HepG2 (cell line): ENCODE measurements around the gene APRT. TPM values are rescaled to one million over a fixed set of nuclear protein-coding genes. Genes with fewer than 3 reads are reported as not detected.
A peak's percentile ranks its signal among the peaks of the same experiment; 100 is the strongest.

Experiments used
- ESRRA ChIP-seq: sonication (generic); formaldehyde crosslinking; IDR thresholded peaks from 2 replicates; pipeline ENCODE4 v1.5.1; 2020; ENCODE audit warnings: mild to moderate bottlenecking, low read depth, missing genetic modification reagents
- FOXC1 ChIP-seq: sonication (generic); formaldehyde crosslinking; IDR thresholded peaks from 2 replicates; pipeline ENCODE4 v1.8.0; 2022; ENCODE audit warnings: mild to moderate bottlenecking, missing genetic modification reagents, borderline replicate concordance
- FOXK1 ChIP-seq: sonication (generic); formaldehyde crosslinking; IDR thresholded peaks from 2 replicates; pipeline ENCODE4 v1.4.0; 2020; ENCODE audit warnings: low read depth, missing genetic modification reagents, borderline replicate concordance
- HOMEZ ChIP-seq: IDR thresholded peaks from 2 replicates; pipeline ENCODE4 v1.6.1; 2016; ENCODE audit warnings: low read depth
- KLF12 ChIP-seq: sonication (generic); formaldehyde crosslinking; IDR thresholded peaks from 2 replicates; pipeline ENCODE4 v1.4.0; 2020; ENCODE audit warnings: missing genetic modification reagents, borderline replicate concordance
- MAFK ChIP-seq, 2 experiments: IDR thresholded peaks in 1 of 2; conservative IDR thresholded peaks in 1 of 2; 2 replicates each; pipeline ENCODE4 v1.6.1; 2011; ENCODE audit warnings: improper control_type of control experiment in 2 of 2, low read length in 2 of 2
- MEF2D ChIP-seq: sonication (generic); formaldehyde crosslinking; IDR thresholded peaks from 2 replicates; pipeline ENCODE4 v1.5.1; 2020; ENCODE audit warnings: mild to moderate bottlenecking, missing genetic modification reagents
- PRDM10 ChIP-seq: sonication (generic); formaldehyde crosslinking; IDR thresholded peaks from 2 replicates; pipeline ENCODE4 v1.4.0; 2020; ENCODE audit warnings: low read depth, missing genetic modification reagents
- PREB ChIP-seq: sonication (generic); formaldehyde crosslinking; IDR thresholded peaks from 2 replicates; pipeline ENCODE4 v1.4.0; 2020; ENCODE audit warnings: missing genetic modification reagents
- SIN3B ChIP-seq: fragments of 150-350 bp; IDR thresholded peaks from 2 replicates; pipeline ENCODE4 v1.6.1; 2014; ENCODE audit warnings: low read length
- SYNCRIP ChIP-seq: fragments of 200-400 bp; formaldehyde crosslinking; IDR thresholded peaks from 2 replicates; pipeline ENCODE4 v1.6.1; 2018; ENCODE audit warnings: mild to moderate bottlenecking, low read depth, low read length; ENCODE audit not compliant: insufficient read depth
- TEAD3 ChIP-seq: optimal IDR thresholded peaks from 2 replicates; pipeline ENCODE3; 2016; ENCODE audit warnings: borderline replicate concordance
- ZFX ChIP-seq: sonication (generic); formaldehyde crosslinking; IDR thresholded peaks from 2 replicates; pipeline ENCODE4 v1.4.0; 2020; ENCODE audit warnings: mild to moderate bottlenecking, low read depth, missing genetic modification reagents, moderate library complexity
- ZNF235 ChIP-seq: sonication (generic); formaldehyde crosslinking; IDR thresholded peaks from 2 replicates; pipeline ENCODE4 v1.8.1; 2023; ENCODE audit warnings: mild to moderate bottlenecking, missing genetic modification reagents, borderline replicate concordance
- ZNF552 ChIP-seq: sonication (generic); formaldehyde crosslinking; IDR thresholded peaks from 2 replicates; pipeline ENCODE4 v1.9.0; 2022; ENCODE audit warnings: missing genetic modification reagents, mild to moderate bottlenecking, borderline replicate concordance
- ZNF562 ChIP-seq: sonication (generic); formaldehyde crosslinking; IDR thresholded peaks from 2 replicates; pipeline ENCODE4 v1.8.0; 2022; ENCODE audit warnings: missing genetic modification reagents, borderline replicate concordance
- polyA plus RNA-seq, 8 experiments: library from polyadenylated mRNA; depleted of rRNA in 3 of 8; stranded (reverse) in 7 of 8; unstranded in 1 of 8; fragments of >200 nt; fragmentation: Illumina TruSeq in 4 of 8; extraction: Trizol in 4 of 8; gene quantifications; 2 replicates each; pipeline versions ENCODE4 v1.2.1 to v1.2.3, GENCODE V29; 2011 to 2016; ENCODE audit warnings: low read depth in 4 of 8, missing spikeins in 1 of 8, mixed read lengths in 1 of 8; ENCODE audit not compliant: insufficient read depth in 1 of 8
- total RNA-seq, 5 experiments: library from RNA; depleted of rRNA; stranded (reverse); fragments of >200 nt; fragmentation: Illumina TruSeq; extraction: Trizol; gene quantifications; 2 replicates each; pipeline ENCODE4 v1.2.3, GENCODE V29; 2016; ENCODE audit warnings: low read depth in 1 of 5
- TF ChIP-seq, protein P1 (sequence below): sonication (generic); formaldehyde crosslinking; IDR thresholded peaks from 2 replicates; pipeline ENCODE4 v1.8.1; 2023; ENCODE audit warnings: missing genetic modification reagents, inconsistent platforms, borderline replicate concordance
- TF ChIP-seq, protein P2 (sequence below): sonication (generic); formaldehyde crosslinking; IDR thresholded peaks from 2 replicates; pipeline ENCODE4 v1.8.1; 2023; ENCODE audit warnings: mild to moderate bottlenecking, missing genetic modification reagents
- TF ChIP-seq, protein P3 (sequence below): sonication (generic); formaldehyde crosslinking; IDR thresholded peaks from 2 replicates; pipeline ENCODE4 v1.5.1; 2020; ENCODE audit warnings: mild to moderate bottlenecking, missing genetic modification reagents, moderate library complexity

Gene APRT
- total and polyA plus RNA-seq, 2 of the 13 experiments (the other 11 are each of a cell fraction or from before 2014, with no cell fraction given) = 155 to 242 TPM

DNA sequence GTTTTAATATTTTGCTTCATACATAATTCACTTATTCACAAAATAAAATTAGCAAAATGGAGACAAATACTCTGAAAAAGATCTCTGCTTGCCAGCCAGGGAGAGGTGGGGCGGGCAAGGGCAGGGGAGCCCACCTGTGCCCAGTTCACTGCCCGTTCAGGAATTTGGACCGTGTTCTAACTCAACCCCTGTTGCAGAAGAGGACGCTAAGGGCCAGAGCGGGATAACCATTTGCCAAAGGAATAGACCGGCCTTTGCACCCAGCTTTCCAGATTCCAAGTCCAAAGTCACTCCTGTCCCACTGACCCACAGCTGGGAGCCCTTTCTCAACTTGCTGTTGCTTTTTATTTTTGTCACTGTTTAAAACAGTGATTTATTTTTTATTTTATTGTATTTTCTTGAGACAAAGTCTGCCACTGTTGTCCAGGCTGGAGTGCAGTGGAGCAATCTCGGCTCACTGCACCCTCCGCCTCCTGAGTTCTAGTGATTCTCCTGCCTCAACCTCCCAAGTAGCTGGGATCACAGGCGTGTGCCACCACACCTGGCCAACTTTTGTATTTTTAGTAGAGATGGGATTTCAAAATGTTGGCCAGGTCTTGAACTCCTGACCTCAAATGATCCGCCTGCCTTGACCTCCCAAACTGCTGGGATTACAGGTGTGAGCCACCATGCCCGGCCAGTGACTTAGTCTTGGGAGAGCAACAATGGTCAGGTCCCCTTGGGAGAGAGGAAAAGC, 24.0 kb downstream of the APRT start (continued):
- TF ChIP-seq FOXC1 (CRISPR knock-in tag) (no peak), ZNF552 (CRISPR knock-in tag) (no peak), SYNCRIP (no peak), SIN3B (no peak), ZNF562 (no peak), ZFX (no peak), KLF12 (CRISPR knock-in tag) (0 out of 2 replicates have a peak, but pooled peaks have one; percentile 50), HOMEZ (CRISPR knock-in tag) (no peak), ESRRA (CRISPR knock-in tag) (no peak), FOXK1 (CRISPR knock-in tag) (no peak), PREB (CRISPR knock-in tag) (no peak), MEF2D (CRISPR knock-in tag) (no peak; the same call in 1 of the 2 replicates), ZNF235 (no peak), PRDM10 (CRISPR knock-in tag) (peak; percentile 42; the same call in 1 of the 2 replicates), TEAD3 (peak; percentile 78), MAFK (conservative IDR thresholded peaks at IDR 0.05 in 1 of 2, IDR thresholded peaks at IDR 0.05 in 1 of 2; ENCODE audit: low read length in 2 of 2) (no peak)
- TF ChIP-seq, protein P1, sequence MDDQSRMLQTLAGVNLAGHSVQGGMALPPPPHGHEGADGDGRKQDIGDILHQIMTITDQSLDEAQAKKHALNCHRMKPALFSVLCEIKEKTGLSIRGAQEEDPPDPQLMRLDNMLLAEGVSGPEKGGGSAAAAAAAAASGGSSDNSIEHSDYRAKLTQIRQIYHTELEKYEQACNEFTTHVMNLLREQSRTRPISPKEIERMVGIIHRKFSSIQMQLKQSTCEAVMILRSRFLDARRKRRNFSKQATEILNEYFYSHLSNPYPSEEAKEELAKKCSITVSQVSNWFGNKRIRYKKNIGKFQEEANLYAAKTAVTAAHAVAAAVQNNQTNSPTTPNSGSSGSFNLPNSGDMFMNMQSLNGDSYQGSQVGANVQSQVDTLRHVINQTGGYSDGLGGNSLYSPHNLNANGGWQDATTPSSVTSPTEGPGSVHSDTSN (CRISPR knock-in tag) = no peak
- TF ChIP-seq, protein P2, sequence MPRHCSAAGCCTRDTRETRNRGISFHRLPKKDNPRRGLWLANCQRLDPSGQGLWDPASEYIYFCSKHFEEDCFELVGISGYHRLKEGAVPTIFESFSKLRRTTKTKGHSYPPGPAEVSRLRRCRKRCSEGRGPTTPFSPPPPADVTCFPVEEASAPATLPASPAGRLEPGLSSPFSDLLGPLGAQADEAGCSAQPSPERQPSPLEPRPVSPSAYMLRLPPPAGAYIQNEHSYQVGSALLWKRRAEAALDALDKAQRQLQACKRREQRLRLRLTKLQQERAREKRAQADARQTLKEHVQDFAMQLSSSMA (CRISPR knock-in tag) = no peak
- TF ChIP-seq, protein P3, sequence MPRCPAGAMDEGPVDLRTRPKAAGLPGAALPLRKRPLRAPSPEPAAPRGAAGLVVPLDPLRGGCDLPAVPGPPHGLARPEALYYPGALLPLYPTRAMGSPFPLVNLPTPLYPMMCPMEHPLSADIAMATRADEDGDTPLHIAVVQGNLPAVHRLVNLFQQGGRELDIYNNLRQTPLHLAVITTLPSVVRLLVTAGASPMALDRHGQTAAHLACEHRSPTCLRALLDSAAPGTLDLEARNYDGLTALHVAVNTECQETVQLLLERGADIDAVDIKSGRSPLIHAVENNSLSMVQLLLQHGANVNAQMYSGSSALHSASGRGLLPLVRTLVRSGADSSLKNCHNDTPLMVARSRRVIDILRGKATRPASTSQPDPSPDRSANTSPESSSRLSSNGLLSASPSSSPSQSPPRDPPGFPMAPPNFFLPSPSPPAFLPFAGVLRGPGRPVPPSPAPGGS (CRISPR knock-in tag) = no peak
